PFSK-1 (cell line): ENCODE measurements around the gene IPCEF1.

Experiments
- FOXP2 ChIP-seq: optimal IDR thresholded peaks from 2 replicates; pipeline ENCODE3; 2011; ENCODE audit warnings: borderline replicate concordance, control low read depth, inconsistent platforms; ENCODE audit not compliant: insufficient read depth; ENCODE audit errors: extremely low read length, extremely low read depth
- POLR2AphosphoS5 ChIP-seq: IDR thresholded peaks from 2 replicates; pipeline ENCODE4 v1.6.1; 2012; ENCODE audit warnings: low read depth, mild to moderate bottlenecking, control low read depth, low read length, moderate library complexity
- SIN3A ChIP-seq: IDR thresholded peaks from 2 replicates; pipeline ENCODE4 v1.6.1; 2012; ENCODE audit warnings: mild to moderate bottlenecking, low read length, moderate library complexity, borderline replicate concordance; ENCODE audit not compliant: insufficient read depth
- TAF1 ChIP-seq: IDR thresholded peaks from 2 replicates; pipeline ENCODE4 v1.6.1; 2012; ENCODE audit warnings: low read length, control low read depth, borderline replicate concordance; ENCODE audit not compliant: insufficient read depth
- TF ChIP-seq, protein P1 (sequence below), 2 experiments: IDR thresholded peaks; 2 replicates each; pipeline versions ENCODE4 v1.6.1 to v1.8.0; 2011 to 2012; ENCODE audit warnings: low read depth in 2 of 2, low read length in 2 of 2, control low read depth in 1 of 2, inconsistent platforms in 1 of 2, mild to moderate bottlenecking in 1 of 2, moderate library complexity in 1 of 2; ENCODE audit not compliant: insufficient read depth in 1 of 2

DNA sequence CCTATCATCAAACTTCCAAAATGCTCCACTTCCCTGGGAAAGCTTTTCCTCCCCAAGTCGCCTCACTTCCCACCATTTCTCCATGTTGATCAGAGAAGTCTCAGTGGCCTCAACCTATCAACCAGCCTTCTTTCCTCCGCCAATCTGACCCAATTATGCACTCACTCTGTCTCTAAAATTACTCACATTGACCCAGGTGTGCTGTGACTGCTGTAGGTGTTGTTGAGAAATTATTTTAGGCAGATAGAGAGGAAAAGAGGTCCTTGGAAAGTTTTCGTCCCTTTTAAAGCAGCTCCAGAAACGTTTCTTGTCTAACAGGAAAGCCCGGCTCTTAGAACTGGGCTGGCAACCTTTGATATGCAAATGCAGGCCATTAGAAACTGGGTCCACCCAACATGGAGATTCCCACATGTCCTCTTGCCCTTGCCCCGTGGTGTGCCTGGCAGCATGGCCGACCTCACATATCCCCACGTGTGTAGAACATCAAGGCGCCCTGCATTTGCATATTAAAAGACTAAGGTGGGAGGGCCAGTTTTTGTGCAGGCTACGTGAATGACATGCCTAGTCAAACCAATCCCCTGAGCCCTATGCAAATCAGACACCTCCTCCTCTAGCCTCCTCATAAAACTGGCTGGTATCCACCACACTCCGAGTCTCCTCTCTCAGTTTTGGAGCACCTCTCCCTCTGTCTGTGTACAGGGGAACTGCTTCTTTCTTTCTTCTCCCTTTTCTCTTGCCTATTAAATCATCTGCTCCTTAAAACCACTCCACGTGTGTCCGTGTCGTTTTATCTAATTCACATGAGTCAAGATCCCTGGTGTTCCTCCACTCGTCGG is 12.9 kb downstream of the IPCEF1 start:
- TF ChIP-seq, protein P1, sequence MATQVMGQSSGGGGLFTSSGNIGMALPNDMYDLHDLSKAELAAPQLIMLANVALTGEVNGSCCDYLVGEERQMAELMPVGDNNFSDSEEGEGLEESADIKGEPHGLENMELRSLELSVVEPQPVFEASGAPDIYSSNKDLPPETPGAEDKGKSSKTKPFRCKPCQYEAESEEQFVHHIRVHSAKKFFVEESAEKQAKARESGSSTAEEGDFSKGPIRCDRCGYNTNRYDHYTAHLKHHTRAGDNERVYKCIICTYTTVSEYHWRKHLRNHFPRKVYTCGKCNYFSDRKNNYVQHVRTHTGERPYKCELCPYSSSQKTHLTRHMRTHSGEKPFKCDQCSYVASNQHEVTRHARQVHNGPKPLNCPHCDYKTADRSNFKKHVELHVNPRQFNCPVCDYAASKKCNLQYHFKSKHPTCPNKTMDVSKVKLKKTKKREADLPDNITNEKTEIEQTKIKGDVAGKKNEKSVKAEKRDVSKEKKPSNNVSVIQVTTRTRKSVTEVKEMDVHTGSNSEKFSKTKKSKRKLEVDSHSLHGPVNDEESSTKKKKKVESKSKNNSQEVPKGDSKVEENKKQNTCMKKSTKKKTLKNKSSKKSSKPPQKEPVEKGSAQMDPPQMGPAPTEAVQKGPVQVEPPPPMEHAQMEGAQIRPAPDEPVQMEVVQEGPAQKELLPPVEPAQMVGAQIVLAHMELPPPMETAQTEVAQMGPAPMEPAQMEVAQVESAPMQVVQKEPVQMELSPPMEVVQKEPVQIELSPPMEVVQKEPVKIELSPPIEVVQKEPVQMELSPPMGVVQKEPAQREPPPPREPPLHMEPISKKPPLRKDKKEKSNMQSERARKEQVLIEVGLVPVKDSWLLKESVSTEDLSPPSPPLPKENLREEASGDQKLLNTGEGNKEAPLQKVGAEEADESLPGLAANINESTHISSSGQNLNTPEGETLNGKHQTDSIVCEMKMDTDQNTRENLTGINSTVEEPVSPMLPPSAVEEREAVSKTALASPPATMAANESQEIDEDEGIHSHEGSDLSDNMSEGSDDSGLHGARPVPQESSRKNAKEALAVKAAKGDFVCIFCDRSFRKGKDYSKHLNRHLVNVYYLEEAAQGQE (IDR thresholded peaks at IDR 0.05; ENCODE audit: insufficient read depth in 1 of 2, low read depth in 2 of 2, low read length in 2 of 2) = no peak
- TF ChIP-seq POLR2AphosphoS5 = no peak
- no peak for TF ChIP-seq TAF1
- TF ChIP-seq SIN3A = no peak
- no peak for TF ChIP-seq FOXP2
